Adrenal gland (tissue), 5 donors: ENCODE results near the gene TSPOAP1.

Experiments used
- CTCF ChIP-seq, 6 experiments: fragments of 450-650 bp in 4 of 6; fragments of 200-600 bp in 2 of 6; sonication (generic) in 1 of 6; IDR thresholded peaks; 1 replicate in 5 of 6; 2 replicates in 1 of 6; pipeline versions ENCODE4 v1.5.1 to v1.8.0; 2016 to 2021; ENCODE audit warnings: antibody characterized with exemption in 6 of 6, mild to moderate bottlenecking in 2 of 6, moderate library complexity in 1 of 6
- POLR2A ChIP-seq, 2 donors: fragments of 450-650 bp; IDR thresholded peaks; one replicate each; pipeline ENCODE4 v1.6.1; 2017; ENCODE audit warnings: antibody characterized with exemption in 2 of 2, mild to moderate bottlenecking in 2 of 2, moderate library complexity in 1 of 2
- donor health status: DM: no; HTN: no; CAD: no.

GRCh38 chr17:58310511-58311428, 17.8 kb downstream of the TSPOAP1 start:
- TF ChIP-seq POLR2A (IDR thresholded peaks at IDR 0.05) (no peak), CTCF (IDR thresholded peaks at IDR 0.05) (no peak)
